OCI-LY1 (cell line): ENCODE data around the gene ADAM12.
A peak's percentile ranks its signal among the peaks of the same experiment; 100 is the strongest.

Experiments used
- EZH2 ChIP-seq: fragments of 200-600 bp; sonication (generic), shearing (Covaris generic); IDR thresholded peaks from 2 replicates; pipeline ENCODE4 v1.8.0; 2017; ENCODE audit warnings: borderline replicate concordance, mixed run types, mild to moderate bottlenecking, antibody characterized with exemption, low read length, moderate library complexity, mixed read lengths
- TF ChIP-seq, protein P1 (sequence below): fragments of 200-600 bp; sonication (generic), shearing (Covaris generic); IDR thresholded peaks from 2 replicates; pipeline ENCODE4 v1.5.1; 2017; ENCODE audit warnings: mild to moderate bottlenecking, antibody characterized with exemption, low read length, moderate library complexity, mixed read lengths

DNA sequence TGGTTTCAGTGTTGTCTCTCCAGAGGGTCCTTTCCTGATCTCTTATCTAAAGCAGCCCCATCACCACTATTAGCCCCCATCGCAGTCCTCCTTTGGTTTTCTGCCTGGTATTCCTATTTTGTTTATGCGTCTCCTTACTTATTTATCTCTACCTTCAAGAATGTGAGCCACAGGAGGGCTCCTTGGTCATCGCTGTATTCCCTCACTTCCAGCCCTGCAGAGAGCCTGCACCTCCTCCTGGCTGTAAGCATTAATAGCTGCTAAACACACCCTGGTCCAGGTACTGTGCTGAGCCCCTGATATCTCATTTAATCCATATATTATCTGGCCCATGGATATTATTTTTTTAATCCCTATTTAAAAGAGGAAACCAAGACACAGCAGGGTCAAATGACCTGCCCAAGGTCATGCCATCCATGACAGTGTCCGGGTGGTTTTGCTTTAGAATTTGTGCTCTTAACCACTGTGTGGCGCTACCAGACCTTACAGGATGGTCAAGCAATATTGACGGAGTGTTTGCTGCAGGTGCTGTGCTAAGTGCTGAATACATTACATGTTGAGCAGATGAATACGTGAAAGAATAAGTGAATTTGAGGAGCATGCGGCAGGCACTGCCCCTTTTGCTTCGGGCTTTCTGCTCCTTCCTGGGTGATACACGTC is 227.2 kb downstream of the ADAM12 start:
- TF ChIP-seq, protein P1, sequence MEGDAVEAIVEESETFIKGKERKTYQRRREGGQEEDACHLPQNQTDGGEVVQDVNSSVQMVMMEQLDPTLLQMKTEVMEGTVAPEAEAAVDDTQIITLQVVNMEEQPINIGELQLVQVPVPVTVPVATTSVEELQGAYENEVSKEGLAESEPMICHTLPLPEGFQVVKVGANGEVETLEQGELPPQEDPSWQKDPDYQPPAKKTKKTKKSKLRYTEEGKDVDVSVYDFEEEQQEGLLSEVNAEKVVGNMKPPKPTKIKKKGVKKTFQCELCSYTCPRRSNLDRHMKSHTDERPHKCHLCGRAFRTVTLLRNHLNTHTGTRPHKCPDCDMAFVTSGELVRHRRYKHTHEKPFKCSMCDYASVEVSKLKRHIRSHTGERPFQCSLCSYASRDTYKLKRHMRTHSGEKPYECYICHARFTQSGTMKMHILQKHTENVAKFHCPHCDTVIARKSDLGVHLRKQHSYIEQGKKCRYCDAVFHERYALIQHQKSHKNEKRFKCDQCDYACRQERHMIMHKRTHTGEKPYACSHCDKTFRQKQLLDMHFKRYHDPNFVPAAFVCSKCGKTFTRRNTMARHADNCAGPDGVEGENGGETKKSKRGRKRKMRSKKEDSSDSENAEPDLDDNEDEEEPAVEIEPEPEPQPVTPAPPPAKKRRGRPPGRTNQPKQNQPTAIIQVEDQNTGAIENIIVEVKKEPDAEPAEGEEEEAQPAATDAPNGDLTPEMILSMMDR, result peak; percentile 48
- TF ChIP-seq EZH2, result no peak
